Endodermal cell (in vitro differentiated cells): ENCODE measurements around the gene PRKACA. TPM values are rescaled to one million over a fixed set of nuclear protein-coding genes. Genes with fewer than 3 reads are reported as not detected.

Experiments
- DNase-seq: peaks from one replicate; pipeline ENCODE4 v3.0.0-alpha.2; 2017
- H3K27ac ChIP-seq: 2 replicates; pipeline ENCODE4 v1.5.1; 2013; ENCODE audit warnings: mild to moderate bottlenecking, low read depth, low read length, moderate library complexity
- H3K27me3 ChIP-seq: 2 replicates; pipeline ENCODE4 v1.6.1; 2013; ENCODE audit warnings: mild to moderate bottlenecking, low read length, moderate library complexity; ENCODE audit not compliant: insufficient read depth, control insufficient read depth, poor library complexity, severe bottlenecking
- H3K36me3 ChIP-seq: 2 replicates; pipeline ENCODE4 v1.7.0; 2013; ENCODE audit warnings: mild to moderate bottlenecking, low read length, moderate library complexity; ENCODE audit not compliant: control insufficient read depth, insufficient read depth
- H3K4me1 ChIP-seq: one replicate; pipeline ENCODE4 v1.7.0; 2013; ENCODE audit warnings: low read length; ENCODE audit not compliant: control insufficient read depth, insufficient read depth
- H3K4me3 ChIP-seq: 2 replicates; pipeline ENCODE4 v1.5.1; 2013; ENCODE audit warnings: mild to moderate bottlenecking, low read length, moderate library complexity
- H3K9ac ChIP-seq: 2 replicates; pipeline ENCODE4 v1.6.1; 2013; ENCODE audit warnings: mild to moderate bottlenecking, low read length, moderate library complexity; ENCODE audit not compliant: poor library complexity, severe bottlenecking; ENCODE audit errors: extremely low read depth
- H3K9me3 ChIP-seq: 2 replicates; pipeline ENCODE4 v1.6.1; 2013; ENCODE audit warnings: mild to moderate bottlenecking, low read length, moderate library complexity; ENCODE audit not compliant: control insufficient read depth
- H3K27ac Mint-ChIP-seq: 2 replicates; pipeline ENCODE4 v1.8.0; 2020; ENCODE audit warnings: mixed read lengths
- H3K27me3 Mint-ChIP-seq: 2 replicates; pipeline ENCODE4 v1.8.0; 2021; ENCODE audit warnings: mild to moderate bottlenecking, mixed read lengths; ENCODE audit not compliant: insufficient read depth
- H3K36me3 Mint-ChIP-seq: 2 replicates; pipeline ENCODE4 v1.8.0; 2020; ENCODE audit warnings: low read depth, mixed read lengths
- H3K4me1 Mint-ChIP-seq: 2 replicates; pipeline ENCODE4 v1.8.0; 2020; ENCODE audit warnings: mixed read lengths
- H3K4me3 Mint-ChIP-seq: 2 replicates; pipeline ENCODE4 v1.8.0; 2020; ENCODE audit warnings: mild to moderate bottlenecking, moderate library complexity, mixed read lengths
- H3K9me3 Mint-ChIP-seq: 2 replicates; pipeline ENCODE4 v1.8.0; 2020; ENCODE audit warnings: mild to moderate bottlenecking, mixed read lengths
- CTCF ChIP-seq: fragments of 200-600 bp; sonication (generic); conservative IDR thresholded peaks from 2 replicates; pipeline ENCODE4 v1.5.0; 2021; ENCODE audit warnings: antibody characterized with exemption, mild to moderate bottlenecking
- WGBS, 2 experiments: methylation state at CpG; one replicate each; pipeline versions ENCODE4 v1.1.5 to v1.1.7; 2013; ENCODE audit warnings: missing lambda C conversion rate in 2 of 2, mixed read lengths in 1 of 2; ENCODE audit not compliant: insufficient coverage in 1 of 2, insufficient read length in 1 of 2; 5-methylcytosine and 5-hydroxymethylcytosine counted together
- total RNA-seq, 2 donors: library from RNA; stranded (reverse); fragmentation: NEBNext Ultra II Directional in 1 of 2; extraction: Animal tissue kit (Norgen Biotek cat#: 25700) in 1 of 2; gene quantifications; 2 replicates in 1 of 2; 3 replicates in 1 of 2; pipeline ENCODE4 v1.2.1, GENCODE V29; 2021

Gene PRKACA
- total RNA-seq, 2 donors from 2014 or later, result 62.1 to 73.8 TPM

GRCh38 chr19:14054721-14055120, 62.8 kb downstream of the PRKACA start:
- DNase-seq, result no peak
- no peak overlapping the region for H3K4me3 Mint-ChIP-seq
- Histone ChIP-seq H3K4me3 (no peak overlapping the region), H3K36me3 (no peaks in the 10 kb centered on the region), H3K27me3 (peaks cover 35% of the 10 kb centered on the region), H3K4me1 (no peaks in the 10 kb centered on the region), H3K9ac (no peak overlapping the region), H3K9me3 (no peaks in the 10 kb centered on the region), H3K27ac (no peak overlapping the region)
- no peaks in the 10 kb centered on the region for H3K4me1 Mint-ChIP-seq
- H3K27me3 Mint-ChIP-seq, result peaks cover 48% of the 10 kb centered on the region
- H3K36me3 Mint-ChIP-seq, result peaks cover 21% of the 10 kb centered on the region
- H3K9me3 Mint-ChIP-seq, result no peaks in the 10 kb centered on the region
- no peak for TF ChIP-seq CTCF
- no peak overlapping the region for H3K27ac Mint-ChIP-seq
- 83% methylated on average over 4 to 10 of the region's 11 CpGs for WGBS, 2 experiments

DNA sequence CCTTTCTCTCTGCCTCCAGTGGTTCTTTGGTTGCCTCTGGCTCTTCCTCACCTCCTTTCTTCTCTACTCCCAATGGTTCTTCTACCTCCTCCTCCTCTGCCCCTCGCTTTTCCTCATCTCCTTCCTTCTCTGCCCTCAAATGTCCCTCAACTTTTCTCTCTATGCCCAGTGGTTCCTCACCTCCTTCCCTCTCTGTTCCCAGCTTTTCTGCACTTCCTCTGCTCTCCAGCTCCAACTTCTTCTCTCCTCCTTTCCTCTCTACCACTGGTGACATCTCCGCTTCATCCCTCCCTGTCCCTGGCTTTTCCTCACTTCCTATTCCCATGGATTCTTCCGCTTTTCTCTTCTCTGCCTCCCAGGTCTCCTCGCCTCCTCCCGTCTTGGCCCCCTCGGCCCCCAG, 63.5 kb downstream of the PRKACA start:
- no peaks in the 10 kb centered on the region for H3K9me3 ChIP-seq
- H3K9me3 Mint-ChIP-seq, result no peaks in the 10 kb centered on the region
- no peak overlapping the region for H3K4me3 ChIP-seq
- peaks cover 21% of the 10 kb centered on the region for H3K36me3 Mint-ChIP-seq
- H3K27me3 Mint-ChIP-seq, result peaks cover 43% of the 10 kb centered on the region
- no peak overlapping the region for H3K4me3 Mint-ChIP-seq
- H3K9ac ChIP-seq, result no peak overlapping the region
- H3K27ac ChIP-seq, result no peak overlapping the region
- no peaks in the 10 kb centered on the region for H3K4me1 Mint-ChIP-seq
- no peak overlapping the region for H3K27ac Mint-ChIP-seq
- TF ChIP-seq CTCF, result no peak
- WGBS, 2 experiments, result 87 to 100% methylated on average over 3 to 6 of the region's 6 CpGs
- DNase-seq, result no peak
- H3K27me3 ChIP-seq, result peaks cover 29% of the 10 kb centered on the region
- peaks cover 2% of the 10 kb centered on the region for H3K36me3 ChIP-seq
- H3K4me1 ChIP-seq, result no peaks in the 10 kb centered on the region

- Histone ChIP-seq H3K27ac (no peak overlapping the region), H3K9ac (no peak overlapping the region), H3K36me3 (peaks cover 8% of the 10 kb centered on the region), H3K9me3 (no peaks in the 10 kb centered on the region), H3K4me1 (no peaks in the 10 kb centered on the region), H3K27me3 (peaks cover 23% of the 10 kb centered on the region), H3K4me3 (no peak overlapping the region)
- TF ChIP-seq CTCF, result no peak
- peaks cover 37% of the 10 kb centered on the region for H3K27me3 Mint-ChIP-seq
- peaks cover 1% of the 10 kb centered on the region for H3K9me3 Mint-ChIP-seq
- DNase-seq, result no peak
- H3K4me1 Mint-ChIP-seq, result no peaks in the 10 kb centered on the region
- no peak overlapping the region for H3K4me3 Mint-ChIP-seq
- 90 to 93% methylated on average over 2 to 11 of the region's 11 CpGs for whole genome bisulfite sequencing, 2 experiments
- H3K27ac Mint-ChIP-seq, result no peak overlapping the region
- H3K36me3 Mint-ChIP-seq, result peaks cover 24% of the 10 kb centered on the region
These were observed 64.1 kb downstream of the PRKACA start for GRCh38 chr19:14053500-14053899.
